Central memory CD4-positive, alpha-beta T cell (primary cell): ENCODE results near the gene MEIKIN.

Source experiments
- DNase-seq: peaks from one replicate; pipeline ENCODE4 v3.0.0; 2022
- total RNA-seq, 3 experiments: gene quantifications; one replicate each; lab custom pipeline; 2026; lab: John Stamatoyannopoulos, UW

MEIKIN gene, protein sequence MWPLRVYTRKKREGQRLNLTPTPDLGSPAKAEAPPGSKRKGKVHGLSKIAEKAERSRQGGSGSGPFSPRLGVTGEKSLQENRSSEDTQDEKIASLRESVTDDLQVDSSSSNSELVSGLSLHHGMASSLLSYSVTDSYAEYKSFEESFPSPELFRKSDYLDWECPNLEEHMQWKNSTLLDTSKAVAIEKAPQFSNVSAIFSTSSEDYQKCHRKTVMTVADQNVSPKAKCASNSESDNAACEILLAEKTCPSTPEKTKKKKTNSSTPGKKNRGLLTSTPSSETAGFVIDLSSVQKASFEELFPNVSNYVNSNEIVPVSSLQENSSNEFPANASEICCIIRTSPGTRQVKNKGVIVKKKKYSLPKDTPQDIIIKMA
- 0 to 0.19 (median 0) reads per million in 3 experiments for total RNA-seq

DNA sequence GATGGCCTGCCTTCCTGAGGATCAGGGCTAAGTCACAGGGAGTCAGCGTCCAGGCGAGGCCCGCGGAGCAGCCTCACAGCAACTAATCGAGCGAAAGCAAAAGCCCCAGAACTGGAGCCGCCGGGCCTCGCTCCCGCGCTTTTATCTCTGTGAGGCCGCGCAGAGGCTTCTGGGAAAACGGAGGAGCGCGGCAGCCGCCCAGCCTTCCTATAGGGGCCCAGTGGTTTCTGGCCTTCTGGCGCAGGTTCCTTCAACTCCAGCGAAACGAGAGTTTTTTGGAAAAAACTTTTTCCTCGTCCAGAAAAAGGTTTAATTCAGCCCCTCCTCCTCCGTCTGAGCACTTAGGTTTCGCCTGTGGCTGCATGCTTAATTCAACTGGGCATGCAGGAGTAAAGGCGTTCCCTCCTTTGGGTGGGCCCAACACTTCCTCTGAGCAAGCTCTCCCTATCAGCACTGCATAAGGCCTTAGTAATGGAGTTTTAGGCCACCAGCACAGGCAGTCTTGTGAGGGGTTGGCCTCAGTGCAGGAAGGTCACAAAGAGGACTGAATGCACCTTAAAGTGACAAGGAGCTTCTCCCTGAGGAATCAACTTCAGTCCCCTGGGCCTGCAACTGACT lies at the start of gene MEIKIN:
TSS of gene MEIKIN (minus strand) at position 113 of the 618 bp plus-strand sequence. CDS start 158 bp downstream, outside the sequence.
- DNase-seq: no peak

DNA sequence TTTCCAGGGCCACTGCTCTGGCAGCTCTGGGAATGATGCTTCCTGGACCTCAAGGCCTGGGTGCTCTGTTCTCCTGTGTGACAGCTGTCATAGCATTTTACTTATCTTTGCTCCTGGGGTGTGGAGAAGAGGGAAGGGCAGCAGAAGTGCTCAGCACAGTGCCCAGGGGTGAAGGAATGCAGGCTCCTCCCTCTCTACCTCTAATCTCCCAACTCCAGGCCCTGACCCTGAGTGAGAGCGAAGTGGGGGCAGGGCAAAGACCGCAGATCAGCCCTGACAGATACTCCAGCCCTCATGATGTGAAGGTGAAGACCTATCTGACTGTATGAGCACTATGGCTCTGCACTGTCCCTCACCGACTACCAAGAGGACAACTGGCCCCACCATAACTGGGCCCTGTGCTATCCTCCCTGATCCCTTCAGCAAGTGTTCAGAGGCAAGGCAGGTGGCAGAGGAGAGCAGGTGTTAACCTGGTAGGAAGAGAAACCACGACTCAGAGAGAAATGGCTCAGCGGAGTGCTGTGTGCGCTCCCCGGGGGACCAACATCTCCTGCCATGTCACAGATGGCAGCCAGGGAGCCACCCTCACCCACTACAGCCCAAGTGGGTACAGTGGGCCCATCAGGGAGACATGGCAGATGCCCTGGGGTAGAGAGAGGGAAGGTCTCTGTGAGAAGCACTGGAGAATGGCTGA lies 49.2 kb upstream of the MEIKIN start:
- no peak for DNase-seq

DNA sequence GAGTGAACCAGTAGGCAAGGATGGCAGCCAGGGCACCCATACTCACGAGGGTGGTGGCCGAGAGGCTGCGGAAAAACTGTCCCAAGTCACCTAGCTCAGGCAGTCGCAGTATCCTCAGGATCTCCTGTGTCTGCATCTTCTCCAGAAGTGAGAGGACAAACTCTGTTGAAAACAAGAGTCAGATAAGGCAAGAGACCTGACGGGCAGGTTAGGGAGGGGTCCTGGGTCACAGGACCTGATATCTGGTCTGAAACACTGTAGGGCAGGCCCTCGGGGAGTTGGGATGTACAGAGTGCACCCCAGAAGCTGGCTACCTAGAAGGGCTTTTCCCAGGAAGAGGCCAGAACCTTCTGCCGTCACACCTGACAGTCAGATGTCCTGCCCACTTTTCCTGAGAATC lies 48.6 kb upstream of the MEIKIN start:
- no peak for DNase-seq

DNA sequence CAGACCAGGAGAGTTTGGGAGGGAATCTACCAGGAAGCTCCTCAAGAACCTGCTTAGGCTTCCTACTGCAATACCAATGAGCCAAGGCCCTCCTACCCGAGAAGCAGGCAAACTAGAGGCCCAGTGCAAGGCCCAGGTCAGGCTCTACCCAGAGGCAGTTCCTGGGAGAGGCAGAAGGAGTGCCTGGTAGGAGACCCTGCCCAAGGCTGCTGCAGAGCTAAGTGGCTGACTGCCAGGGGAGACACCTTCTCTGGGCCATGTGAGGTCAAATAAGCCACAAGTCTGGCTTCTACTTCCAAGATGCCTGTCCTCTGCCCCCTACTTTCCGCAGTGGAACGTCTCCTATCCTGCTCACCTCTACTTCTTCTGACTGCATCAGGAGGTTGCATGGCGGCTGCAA lies 48.2 kb upstream of the MEIKIN start:
- no peak for DNase-seq

DNA sequence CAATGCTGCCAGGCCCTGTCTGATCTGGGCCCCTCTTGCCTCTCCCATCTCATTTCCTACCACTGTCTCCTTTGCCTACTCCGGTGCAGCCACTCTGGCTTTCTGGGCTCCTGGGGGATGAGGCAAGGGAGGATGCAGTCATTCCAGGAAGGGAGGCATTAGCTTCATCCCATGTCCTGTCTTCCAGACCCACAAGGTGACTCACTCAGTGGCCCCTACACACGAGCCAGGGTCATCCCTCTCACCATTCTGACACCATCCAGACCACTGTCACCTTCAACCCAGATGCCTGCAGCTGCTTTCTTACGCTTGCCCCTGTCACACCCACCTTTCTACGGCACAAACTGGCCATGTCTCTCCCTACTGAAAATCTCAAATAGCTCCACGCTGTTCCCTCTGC lies 46.9 kb upstream of the MEIKIN start:
- no peak for DNase-seq

DNA sequence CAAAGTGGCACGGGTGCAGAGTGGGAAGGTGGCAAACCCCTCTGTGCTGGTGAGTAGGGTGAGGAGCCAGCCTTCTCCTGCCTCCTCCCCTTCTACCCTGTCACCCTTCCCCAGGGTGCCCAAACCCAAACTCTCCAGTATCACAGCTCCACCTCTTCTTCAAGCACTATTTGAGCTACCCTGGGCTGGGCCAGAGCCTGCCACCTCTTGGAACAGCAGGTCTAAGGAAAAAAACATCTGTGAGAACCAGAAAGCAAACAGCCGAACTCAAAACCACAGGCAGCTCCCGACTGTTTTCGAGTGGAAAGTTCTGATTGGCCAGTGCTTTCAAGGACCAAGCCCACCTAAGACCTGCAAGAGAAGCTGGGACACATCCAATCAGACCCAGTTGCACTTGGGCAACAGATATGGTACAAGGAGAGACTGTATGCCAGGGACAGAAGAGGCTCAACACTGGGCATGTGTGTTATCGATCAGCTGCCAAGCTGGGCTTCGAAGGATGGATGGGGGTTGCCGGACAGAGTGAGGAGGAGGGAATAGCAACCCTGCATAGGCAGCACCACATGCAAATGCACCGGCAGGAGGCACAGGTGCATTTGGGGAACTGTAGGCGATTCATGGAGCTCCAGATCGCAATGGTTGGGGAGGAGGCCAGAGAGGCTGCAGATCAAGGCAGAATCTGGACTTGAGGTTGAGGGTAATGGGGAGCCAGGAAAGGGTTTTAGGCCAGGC lies 46.3 kb upstream of the MEIKIN start:
- no peak for DNase-seq

DNA sequence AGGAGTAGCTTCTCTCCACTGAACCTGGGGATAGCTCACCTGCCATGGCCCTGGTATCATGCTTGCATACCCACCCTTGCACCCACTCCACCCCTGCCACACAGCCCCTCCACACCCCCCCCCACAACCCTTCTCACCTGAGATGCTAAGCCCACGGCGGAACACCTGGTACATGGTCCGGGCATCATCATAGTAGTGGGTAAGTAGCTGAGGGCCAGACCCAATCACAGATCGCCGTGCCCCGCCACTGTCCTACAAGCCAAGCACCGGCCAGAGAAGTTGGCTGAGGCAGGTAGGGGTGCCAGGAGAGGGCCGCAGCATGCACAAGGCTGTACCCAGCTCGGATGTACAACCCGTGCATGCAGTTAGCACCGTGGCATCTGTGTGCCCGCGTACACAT lies 45.3 kb upstream of the MEIKIN start:
- DNase-seq: no peak

DNA sequence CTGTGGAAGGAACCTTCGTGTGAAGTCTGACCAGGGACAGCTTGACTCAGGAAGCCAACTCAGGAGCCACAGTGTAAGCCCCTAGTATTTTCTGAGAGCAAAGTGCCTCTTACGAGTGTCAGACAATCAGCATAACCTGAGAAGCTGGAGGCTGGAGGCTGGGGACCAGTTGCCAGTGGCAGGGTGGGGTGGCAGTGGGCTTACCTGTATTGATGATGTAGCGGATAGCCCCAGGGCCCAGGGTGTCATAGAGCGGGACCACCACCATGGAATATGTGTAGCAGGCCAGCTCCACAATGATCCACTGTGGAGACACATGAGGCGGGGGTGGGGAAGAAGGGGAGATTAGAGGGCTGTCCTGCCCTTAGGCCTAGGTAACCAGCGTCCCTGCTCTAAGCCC lies 43.1 kb upstream of the MEIKIN start:
- DNase-seq: no peak

DNA sequence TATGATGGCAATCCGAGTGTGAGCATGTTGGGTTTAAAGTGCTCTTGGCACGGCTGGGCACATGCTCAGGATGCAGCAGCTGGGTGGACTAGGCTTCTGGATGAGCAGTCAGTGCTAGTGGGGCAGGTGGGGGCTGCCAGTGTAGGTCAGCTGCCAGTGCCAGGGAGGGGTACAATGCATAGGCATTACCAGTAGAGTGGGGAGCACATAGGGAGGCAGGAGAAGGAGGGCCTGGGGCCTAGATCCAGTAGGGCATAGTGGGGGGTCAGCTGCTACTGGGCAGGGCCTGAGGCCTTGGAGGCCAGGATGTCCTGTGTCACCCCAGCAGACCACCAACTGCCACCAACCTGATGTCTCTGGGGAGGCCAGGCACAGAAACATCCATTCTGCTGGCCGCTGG lies 41.8 kb upstream of the MEIKIN start:
- no peak for DNase-seq

DNA sequence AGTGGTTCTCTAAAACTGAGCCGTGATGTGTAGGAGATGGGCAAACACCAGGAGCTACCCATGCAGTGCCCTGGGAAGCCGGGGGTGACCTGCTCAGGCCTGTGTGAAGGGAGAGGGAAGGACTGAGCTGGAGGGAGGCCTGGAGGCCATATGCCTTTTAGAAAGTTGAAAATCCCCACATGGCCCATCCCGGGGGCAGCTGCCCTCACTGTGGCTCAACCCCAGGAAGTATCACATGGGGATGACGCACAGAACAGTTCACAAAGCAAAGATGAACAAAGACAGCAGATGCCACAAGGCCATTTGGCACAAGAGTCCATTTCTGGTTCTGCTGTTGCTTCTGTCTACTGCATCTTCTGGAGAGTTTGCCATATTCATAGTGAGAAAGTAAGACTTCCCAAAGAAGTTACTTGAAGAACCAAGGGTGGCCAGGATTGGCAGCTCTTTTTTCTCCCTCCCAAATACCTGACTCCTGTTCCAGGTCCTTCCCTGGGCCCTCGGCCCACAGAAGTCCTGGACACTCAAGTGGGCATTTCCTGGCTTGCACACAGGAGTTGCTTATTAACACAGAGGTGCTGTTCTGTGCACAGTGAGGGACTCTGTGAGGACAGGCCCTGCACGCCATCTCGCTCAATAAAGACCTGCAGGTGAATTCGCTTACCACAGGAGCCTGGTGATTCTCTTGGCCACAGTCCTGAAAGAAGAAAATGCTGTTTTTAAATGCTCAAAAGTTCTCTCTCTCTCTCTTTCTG lies 40.9 kb upstream of the MEIKIN start:
- DNase-seq: no peak

DNA sequence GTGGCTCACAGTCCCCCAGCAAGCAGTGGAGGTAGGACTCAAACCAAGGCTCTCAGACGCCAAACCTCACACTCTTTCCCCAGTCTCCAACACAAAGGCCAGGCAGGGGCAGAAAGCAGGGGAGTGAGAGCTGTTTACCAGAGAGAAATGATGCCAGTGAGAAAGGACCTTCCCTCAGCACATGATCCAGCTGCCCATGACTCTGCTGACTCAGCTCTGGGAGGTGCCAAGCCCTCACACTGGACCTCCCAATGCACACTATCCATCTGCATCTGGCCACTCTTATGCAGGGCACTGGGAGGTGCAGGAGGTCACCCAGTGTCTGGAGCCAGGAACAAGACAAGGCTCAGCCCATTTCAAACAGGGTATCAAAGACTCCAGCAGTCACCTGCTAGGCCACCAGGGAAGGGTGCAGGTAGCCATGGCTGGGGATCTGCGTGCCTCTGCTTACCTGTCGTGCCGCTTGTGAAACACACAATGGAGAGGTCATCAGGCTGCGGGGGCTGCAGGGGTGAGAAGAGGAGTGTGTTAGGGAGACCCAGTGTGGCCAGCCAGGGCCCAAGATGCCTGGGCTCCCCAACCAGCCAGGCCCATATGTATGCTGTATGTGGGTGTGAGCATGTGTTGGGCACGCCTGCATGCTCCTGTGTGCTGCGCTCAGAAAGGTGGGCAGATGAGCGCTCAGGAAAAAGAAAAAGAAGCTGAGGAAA lies 39.6 kb upstream of the MEIKIN start:
- no peak for DNase-seq

DNA sequence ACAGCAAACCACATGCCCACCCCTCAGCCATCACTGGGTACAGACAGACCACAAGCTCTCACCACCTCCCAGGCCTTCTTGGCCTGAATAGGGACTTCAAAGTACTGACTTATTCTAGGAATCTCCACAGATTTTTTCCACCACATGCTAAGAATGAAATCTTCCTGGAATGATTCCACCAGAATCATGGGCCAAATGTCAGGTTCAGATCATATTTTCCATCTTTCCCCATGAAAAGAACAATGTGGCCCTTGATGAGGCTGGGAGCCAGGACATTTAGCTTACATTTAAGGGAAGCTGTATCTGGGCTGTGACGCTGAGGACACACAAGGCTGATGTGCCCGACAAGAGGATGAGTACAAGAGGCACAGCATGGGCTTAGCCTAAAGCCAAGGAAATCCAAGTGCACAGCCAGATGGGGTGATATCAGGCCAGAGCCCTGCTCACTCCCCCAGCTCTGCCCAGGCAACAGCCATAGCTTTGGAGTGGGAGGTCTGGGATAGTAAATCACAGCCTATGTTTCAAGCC lies 37.8 kb upstream of the MEIKIN start:
- DNase-seq: no peak

DNA sequence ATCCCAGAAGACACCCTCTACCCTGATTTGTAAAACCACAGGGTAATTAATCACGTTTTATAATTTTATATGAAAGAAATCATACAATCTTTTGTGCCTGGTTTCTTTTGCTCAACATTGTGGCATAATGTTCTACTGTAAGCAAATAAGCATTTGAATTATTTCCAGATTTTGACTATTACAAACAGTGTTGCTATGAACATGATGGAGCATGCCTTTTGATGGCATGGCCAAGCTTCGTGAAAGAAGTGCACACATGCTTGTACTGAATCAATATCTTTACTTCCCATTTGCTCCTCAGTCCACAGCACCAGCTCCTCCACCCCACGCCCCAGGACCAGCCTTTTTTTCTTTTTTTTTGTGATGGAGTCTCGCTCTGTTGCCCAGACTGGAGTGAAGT lies 36.1 kb upstream of the MEIKIN start:
- DNase-seq: no peak

DNA sequence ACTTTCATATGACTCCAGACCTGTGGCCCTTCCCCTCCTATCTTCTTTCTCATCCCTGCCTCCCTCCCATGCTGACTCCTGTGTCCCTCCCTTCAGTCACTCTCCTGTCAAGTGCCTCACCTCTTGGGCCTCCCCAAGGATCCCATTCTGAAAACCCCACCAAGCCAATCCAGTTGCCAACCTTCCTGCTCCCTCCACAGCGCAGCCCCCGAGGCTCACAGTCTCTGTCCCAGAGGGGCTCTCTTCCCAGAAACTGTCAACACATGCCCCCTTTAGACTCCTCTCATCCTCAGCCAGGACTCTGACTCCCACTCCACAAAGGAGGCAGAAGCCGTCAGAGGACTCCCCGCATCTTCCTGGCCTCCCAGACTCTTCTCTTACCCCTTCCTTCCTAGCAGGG lies 35.2 kb upstream of the MEIKIN start:
- DNase-seq: no peak

DNA sequence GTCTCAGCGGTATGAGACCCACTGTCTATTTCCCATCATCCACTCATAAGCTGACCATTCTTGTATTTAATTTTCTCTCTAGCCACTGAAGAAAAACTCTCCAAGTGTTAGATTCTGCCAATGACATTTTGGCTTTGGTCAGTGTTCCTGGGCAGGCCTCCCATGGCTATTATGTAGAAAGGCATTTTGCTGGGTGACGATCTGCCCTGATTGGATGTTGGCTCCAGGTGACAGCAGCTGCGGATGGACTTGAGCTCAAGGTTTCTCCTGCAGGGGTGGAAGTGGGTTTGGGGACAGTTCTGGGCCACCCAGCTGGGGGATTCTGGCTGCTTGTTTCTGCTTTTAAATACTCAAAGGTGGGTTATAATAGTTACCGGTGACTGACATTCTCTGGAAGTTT lies 34.4 kb upstream of the MEIKIN start:
- DNase-seq: no peak

DNA sequence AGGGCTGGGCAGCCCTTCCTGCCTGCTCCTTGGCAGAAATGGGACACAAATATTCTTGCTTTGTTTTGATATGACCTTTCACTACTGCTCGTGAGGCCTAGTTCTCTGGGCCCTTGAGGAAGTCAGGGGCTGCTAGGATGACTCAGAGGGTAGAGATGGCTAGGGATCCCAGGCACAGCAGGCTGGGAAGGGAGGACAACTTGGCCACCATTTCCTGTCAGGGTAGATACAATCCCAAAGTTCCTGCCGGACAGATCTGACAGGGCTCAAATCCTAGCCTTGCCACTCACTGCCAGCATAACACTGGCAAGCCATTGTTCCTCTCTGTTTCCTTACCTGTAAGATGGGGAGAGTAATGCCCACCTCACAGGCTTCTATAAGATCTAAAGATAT lies 31.7 kb upstream of the MEIKIN start:
- DNase-seq: no peak

DNA sequence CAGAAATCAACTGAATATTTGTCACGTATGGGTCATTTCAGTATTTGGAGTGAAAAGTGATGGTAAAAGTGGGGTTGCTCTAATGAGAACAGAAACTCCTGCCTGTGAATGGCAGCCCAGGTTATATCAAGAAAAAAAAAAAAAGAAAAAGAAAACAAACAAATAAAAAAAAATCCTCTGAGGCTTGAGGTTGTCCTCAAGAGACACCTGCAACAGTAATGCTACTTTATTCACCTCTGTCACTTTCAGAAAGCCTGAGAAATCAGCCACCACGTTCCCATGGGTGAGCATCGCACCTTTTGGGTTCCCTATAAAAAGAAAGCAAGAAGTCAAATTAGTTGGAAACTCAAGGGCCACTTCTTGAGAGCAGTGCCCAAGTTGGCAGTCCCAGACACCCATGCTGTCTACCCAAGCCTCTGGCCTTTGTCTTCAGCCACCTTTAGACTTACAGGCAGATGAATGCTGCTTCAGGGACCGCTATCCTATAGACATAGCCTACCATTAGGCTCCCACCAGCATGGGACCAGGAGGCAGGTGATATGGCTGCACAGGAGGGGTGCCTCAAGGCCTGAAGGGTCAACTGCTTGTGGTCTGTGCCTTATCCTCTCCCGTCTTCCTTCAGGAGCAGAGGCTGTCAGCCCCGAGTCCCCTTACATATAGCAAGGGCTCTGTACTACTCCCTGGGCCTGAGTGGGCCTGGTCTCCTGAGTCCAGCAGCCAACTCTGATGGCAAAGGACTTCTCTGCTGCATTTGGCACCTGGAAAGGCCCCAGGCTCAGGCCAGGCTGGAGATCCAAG lies 31.1 kb upstream of the MEIKIN start:
- DNase-seq: no peak

DNA sequence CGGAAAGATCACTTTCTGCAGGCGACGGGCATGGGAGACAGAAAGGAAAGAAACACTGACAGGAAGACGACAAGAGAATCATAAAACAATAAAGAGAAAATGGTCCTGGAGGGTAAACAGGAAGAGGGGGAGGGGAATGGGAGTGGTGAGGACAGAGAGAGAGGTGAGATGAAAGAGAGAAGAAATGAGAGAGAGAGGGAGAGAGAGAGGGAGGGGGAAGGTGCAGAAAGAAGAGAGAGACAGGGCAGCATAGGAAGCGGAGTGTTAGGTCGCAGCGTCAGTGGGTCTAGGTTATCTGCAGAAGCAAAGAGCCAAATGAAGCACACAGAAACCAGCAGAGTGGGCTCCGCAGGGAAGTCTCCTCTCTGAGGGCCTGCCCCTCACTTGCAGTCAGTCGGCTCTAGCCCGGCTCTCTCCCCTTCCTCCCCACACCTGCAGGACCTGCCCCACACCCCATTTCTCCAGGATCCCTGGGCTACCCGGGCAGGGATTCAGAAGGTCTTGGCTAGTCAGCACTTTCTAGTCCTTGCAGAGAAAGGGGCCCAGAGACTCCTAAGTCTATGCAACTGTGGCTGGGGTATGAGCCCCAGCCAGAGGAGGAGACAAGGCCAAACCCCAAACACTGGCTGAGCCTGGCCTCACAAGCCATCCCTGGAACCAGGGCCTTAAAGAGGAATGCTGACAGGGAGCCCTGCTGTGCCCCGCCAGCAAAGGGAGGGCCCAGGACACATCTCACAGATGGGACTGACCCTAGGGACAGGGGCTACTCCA lies 29.7 kb upstream of the MEIKIN start:
- DNase-seq: peak; percentile 48

DNA sequence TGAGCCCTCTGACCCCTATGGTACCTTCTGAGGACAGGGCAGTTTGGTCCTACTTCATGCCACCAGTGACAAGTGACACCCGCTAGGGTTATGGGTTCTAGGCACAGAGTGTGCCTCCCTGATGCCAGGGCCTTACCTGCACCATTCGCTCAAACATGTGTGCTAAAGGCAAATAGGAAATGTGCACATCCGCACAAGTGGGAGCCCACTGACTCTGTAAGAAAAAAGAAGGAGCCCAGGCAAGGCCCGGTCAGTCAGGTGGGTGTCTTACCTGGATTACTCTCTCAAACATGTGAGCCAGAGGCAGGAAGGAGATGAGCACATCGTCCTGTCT lies 29.1 kb upstream of the MEIKIN start:
- DNase-seq: no peak

DNA sequence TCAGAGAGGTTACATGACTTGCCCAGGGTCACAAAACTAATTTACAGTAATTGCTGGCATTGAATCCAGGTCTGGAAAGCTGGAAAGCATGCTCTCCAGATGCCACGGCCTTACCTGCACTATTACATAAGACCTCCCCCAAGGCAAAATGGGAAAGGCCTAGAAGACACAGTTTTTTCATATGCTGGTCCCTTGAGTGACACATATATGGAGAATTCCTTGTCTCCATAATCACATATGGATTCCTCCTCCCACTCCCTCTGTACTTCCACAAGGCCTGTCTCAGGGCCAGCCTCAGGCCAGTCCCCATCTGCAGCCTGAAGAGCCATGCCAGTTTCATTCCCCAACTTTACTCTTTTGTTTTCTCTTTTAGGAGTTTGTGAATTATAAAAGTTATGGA lies 28.6 kb upstream of the MEIKIN start:
- no peak for DNase-seq
